HFF-Myc (cell line): ENCODE data around the gene GDF15.

Experiments used
- DNase-seq: peaks from one replicate; pipeline ENCODE4 v3.0.0-alpha.2; 2011; ENCODE audit warnings: low read depth; ENCODE audit errors: extremely low read depth
- H3K4me3 ChIP-seq: replicated peaks from 2 replicates; pipeline ENCODE4 v1.5.1; 2011; ENCODE audit warnings: low read depth, mild to moderate bottlenecking, control low read depth, low read length
- CTCF ChIP-seq: IDR thresholded peaks from 2 replicates; pipeline ENCODE4 v1.5.1; 2012; ENCODE audit warnings: mild to moderate bottlenecking, low read depth, low read length, control low read depth; ENCODE audit errors: missing control alignments

Gene GDF15

GRCh38 chr19:18388100-18388959 lies 2.4 kb downstream of the GDF15 start:
- TF ChIP-seq CTCF: peak; percentile 91
- H3K4me3 ChIP-seq: peak overlapping the region; percentile 85
- no peak for DNase-seq

- H3K4me3 ChIP-seq: peak overlapping the region; percentile 85
- DNase-seq: no peak
- TF ChIP-seq CTCF: no peak
Measured at GRCh38 chr19:18388960-18389725, 3.2 kb downstream of the GDF15 start.

- H3K4me3 ChIP-seq: no peak overlapping the region
- no peak for TF ChIP-seq CTCF
- no peak for DNase-seq
Measured at GRCh38 chr19:18389726-18390064, 3.7 kb downstream of the GDF15 start.

GRCh38 chr19:18390065-18390907 lies 4.3 kb downstream of the GDF15 start:
- no peak for TF ChIP-seq CTCF
- no peak overlapping the region for H3K4me3 ChIP-seq
- DNase-seq: no peak

GRCh38 chr19:18391509-18392075 lies 5.6 kb downstream of the GDF15 start:
- no peak for DNase-seq
- no peak overlapping the region for H3K4me3 ChIP-seq
- no peak for TF ChIP-seq CTCF

GRCh38 chr19:18392417-18392816 lies 6.5 kb downstream of the GDF15 start:
- DNase-seq: no peak
- H3K4me3 ChIP-seq: no peak overlapping the region

More at GRCh38 chr19:18392417-18392816, 6.5 kb downstream of the GDF15 start:
- no peak for TF ChIP-seq CTCF
